HL-60/S4 treated with retinoic acid at 250 ng/mL for 4 days and 3 days (cell line): ENCODE results near the gene IL13.
"Not testable (repeated sequence)": the region's sequence is repeated elsewhere in the genome, so short reads cannot be mapped to it uniquely, and the experiment has no call there.

Experiments used
- in situ Hi-C: fragments of 300-500 bp; cut with MboI; formaldehyde crosslinking; loops from 2 replicates; pipeline ENCODE4 v1.7.0; 2022; ENCODE audit warnings: low sequenced_read_pairs

The IL13 gene

DNA sequence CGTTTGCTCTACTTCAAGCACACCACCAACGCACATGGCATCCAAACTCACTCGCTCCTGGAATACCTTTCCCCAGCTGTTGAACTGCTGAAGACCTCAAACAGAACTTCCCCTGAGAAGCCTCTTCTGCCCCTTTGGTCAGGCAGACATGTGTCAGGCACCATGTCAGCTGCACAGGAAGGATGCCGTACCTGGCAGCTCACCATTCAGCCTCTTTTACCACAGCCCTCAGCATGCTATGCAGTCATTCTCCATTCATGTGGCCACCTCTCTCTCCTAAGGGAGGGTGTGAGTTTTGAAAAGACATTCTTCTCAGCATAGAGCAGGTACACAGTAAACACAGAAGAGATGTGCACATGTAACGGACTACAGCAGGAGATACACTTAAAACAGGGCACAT is 30.0 kb downstream of the IL13 start:
- in situ Hi-C loops, result no loop called here

DNA sequence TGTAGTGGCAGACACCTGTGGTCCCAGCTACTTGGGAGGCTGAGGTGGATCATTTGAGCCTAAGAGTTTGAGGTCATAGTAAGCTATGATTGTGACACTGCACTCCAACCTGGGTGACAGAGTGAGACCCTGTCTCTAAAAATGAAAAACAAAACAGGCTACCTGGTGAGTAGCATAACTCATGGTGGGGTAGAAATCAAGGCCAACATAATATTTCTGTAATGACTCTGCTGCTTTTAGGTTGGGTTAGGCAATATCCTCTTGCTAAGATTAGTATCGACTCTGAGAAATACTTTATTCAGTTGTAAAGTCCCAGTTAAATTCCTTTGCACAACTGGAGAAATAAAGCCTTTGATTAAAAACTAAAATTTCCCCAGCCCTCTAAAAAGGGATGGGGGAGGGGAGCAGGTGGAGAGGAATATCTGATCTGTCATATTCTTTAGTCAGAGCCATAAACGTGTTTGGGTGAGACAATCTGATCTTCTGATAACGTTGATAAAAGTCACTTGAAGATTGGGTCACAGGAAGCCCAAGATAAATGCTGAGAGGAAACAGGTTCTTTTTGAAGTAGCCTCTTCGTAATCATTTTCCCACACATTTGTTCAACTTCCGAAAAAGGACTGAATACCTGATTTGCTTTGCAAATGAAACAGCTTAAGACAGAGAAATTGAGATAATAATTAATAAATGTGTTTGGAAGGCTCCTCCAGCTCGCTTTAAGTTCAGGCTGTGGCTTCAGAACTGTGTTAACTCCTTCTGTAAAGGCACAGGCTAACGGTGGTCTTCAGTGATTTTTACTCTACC is 30.8 kb downstream of the IL13 start:
- in situ Hi-C loops, result no loop called here

DNA sequence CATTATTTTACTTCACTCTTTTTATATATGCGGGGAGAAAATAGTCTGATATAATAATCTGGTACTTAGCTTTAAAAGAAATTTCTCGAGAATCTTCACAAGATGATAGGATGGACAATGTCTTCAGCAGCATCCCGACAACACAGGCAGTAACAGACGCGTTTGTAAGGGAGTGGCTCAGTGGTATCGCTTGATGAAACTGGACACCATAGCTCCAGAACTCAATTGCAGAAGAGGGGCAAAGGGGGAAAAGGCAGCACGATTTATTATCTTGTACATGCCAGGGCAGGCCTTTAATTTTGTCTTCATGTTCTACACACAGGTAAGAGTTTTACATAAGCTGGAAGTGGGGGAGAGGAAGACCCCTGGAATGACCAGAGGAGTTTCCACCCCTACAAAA is 31.5 kb downstream of the IL13 start:
- in situ Hi-C loops, result no loop called here

DNA sequence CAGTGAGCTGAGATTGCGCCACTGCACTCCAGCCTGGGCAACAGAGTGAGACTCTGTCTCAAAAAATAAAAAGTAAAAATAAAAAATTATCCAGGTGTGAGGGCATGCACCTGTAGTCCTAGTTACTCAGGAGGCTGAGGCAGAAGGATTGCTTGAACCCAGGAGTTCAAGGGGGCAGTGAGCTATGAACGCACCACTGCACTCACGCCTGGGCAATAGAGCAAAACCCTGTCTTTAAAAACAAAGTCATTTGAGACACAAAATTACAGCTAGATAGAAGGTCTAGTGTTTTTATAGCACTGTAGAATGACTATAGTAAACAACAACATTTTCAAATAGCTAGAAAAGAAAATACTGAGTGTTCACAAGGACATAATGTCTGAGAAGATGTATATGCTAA is 32.2 kb downstream of the IL13 start:
- in situ Hi-C loops, result no loop called here

DNA sequence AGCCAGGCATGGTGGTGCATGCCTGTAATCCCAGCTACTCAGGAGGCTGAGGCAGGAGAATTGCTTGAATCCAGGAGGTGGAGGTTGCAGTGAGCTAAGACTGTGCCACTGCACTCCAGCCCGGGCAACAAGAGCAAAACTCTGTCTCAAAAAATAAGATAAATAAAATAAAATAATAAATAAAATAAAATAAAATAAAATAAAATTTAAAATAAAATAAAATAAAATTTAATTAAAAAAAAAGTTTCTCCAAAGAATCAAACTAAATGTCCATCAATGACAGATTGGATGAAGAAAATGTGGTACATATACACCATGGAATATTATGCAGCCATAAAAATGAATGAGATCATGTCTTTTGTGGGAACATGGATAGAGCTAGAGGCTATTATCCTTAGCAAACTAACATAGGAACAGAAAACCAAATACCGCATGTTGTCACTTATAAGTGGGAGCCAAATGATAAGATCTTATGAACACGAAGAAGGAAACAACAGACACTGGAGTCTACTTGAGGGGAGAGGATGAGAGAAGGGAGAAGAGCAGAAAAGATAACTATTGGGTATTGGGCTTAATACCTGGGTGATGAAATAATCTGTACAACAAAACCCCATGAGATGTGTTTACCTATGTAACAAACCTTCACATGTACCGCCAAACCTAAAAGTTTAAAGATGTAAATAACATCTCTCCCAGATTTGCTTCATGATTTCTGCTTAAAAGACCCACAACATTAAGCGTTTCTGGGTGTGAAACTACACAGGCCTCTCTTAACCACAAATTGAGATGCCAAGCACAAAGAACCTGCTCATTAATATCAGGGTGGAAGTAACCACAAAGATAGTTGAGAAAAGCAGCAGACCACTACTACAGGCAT is 34.0 kb downstream of the IL13 start:
- in situ Hi-C loops, result not testable (repeated sequence)

DNA sequence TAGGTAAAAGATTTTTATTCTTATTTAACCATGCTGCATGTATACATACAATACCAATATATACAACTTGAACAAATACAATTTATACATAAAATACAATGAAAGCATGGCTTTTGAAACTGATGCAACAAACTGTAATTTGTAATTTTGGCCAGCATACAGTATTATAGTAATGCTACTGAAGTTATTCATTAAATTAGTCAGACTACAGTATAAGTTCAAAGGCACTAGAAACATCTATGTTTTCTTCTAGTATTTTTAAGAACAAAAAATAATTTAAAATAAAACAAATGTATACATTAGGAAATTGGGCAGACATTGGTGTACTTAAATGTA is 34.6 kb downstream of the IL13 start:
- in situ Hi-C loops, result no loop called here

DNA sequence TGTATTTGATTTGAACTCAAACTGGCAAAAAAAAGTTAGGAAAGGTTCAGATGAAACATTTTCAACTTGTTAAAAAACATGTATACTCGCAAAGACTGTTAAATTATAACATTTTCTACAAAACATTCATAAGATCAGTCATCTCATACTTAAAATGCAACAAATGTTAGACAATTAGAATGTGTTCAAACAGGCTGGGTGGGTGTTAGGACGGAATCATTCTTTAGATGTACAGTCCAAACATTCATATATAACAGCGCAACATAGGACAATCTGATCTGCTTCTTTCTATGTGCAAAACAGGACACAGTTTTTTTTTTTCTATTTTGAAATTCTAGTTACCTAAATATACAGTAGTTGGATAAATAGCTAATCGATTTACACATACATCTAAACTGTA is 38.0 kb downstream of the IL13 start:
- in situ Hi-C loops, result no loop called here

DNA sequence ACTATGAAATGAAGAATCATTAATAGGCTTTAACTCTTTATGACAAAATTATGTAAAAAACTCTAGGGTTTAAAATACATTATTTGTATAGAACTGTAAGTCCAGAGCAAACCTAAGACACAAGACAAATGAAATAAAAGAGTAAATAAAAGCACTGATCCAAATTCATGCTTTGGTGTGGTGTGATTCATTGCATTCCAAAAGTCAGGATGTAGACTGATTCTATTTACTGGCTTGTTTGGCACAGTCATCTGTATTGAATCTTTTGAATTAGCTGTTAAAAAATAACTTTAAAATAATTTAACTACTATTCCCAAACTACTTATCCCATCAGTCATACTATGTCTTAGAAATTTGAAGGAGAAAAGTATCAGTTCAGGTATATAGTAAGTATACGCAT is 46.9 kb downstream of the IL13 start:
- in situ Hi-C loops, result no loop called here

DNA sequence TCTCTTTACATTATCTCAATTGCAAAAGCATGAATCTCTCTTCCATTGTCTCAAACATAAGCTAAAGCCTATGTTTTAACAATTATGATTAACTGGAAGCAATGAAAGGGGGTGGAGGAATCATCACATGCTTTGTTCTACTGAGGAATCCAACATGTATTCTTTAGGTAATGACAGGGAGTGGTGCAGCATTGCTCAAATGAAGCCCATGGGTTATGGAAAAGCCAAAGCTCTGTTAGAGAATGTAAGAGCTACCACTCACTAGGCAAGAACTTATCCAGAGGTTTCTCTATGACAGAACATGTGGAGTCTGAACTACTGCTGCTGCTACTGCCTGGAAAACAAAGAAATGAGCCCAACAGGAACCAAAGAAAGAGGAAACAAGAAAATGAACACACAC is 50.7 kb downstream of the IL13 start:
- in situ Hi-C loops, result no loop called here
